GM18861 (cell line): ENCODE measurements around the gene BLOC1S3.
"Not testable (repeated sequence)": the region's sequence is repeated elsewhere in the genome, so short reads cannot be mapped to it uniquely, and the experiment has no call there.

Experiments
- ATAC-seq: cut with Tn5 transposase; IDR thresholded peaks from one replicate; pipeline ENCODE4 v1.9.1; 2021; ENCODE audit not compliant: unreplicated experiment

The BLOC1S3 gene

GRCh38 chr19:45222724-45223123, 44.1 kb downstream of the BLOC1S3 start:
- ATAC-seq: no peak

GRCh38 chr19:45223879-45224278, 45.3 kb downstream of the BLOC1S3 start:
- no peak for ATAC-seq

DNA sequence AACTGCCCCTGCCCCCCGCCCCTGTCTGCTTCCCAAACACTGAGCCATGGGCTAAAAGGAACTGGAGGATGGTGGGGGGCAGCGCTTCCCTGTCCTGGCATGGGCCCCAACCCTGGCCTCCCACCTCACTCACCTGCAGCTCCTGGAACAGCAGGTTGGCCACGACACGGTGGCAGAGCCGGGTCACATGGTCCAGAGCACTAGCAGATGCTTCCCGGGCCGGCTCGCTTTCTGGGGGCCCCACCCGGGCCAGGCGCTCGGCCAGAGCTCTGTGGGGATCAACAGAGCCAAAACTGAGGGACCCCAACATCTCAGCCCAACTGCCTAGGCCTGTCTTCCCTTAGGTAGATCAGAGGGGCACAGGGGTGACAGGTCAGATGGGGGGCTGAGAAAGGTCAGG, 46.1 kb downstream of the BLOC1S3 start:
- no peak for ATAC-seq

- not testable (repeated sequence) for ATAC-seq
Observed at GRCh38 chr19:45229056-45229455, 50.5 kb downstream of the BLOC1S3 start.
